Ovary (tissue), 3 donors: ENCODE data around the gene APOD.
"Not testable (repeated sequence)": the region's sequence is repeated elsewhere in the genome, so short reads cannot be mapped to it uniquely, and the experiment has no call there.

Experiments used
- CTCF ChIP-seq, 3 donors: fragments of 450-650 bp in 2 of 3; fragments of 200-600 bp in 1 of 3; IDR thresholded peaks; one replicate each; pipeline versions ENCODE4 v1.5.1 to v1.8.0; 2016 to 2022; ENCODE audit warnings: antibody characterized with exemption in 3 of 3, mild to moderate bottlenecking in 1 of 3
- POLR2A ChIP-seq: fragments of 450-650 bp; IDR thresholded peaks from one replicate; pipeline ENCODE4 v1.6.1; 2017; ENCODE audit warnings: antibody characterized with exemption, mild to moderate bottlenecking, moderate library complexity
- donor health status: DM: no; HTN: no; CAD: no.

- not testable (repeated sequence) for TF ChIP-seq POLR2A; CTCF (IDR thresholded peaks at IDR 0.05)
Observed at GRCh38 chr3:195629682-195630081, 45.9 kb upstream of the APOD start.
